Occipital lobe (tissue), 2 donors: ENCODE measurements around the gene TKT. TPM values are rescaled to one million over a fixed set of nuclear protein-coding genes. Genes with fewer than 3 reads are reported as not detected.

Experiments
- DNase-seq: peaks from one replicate; lab custom pipeline; 2025; lab: John Stamatoyannopoulos, UW
- total RNA-seq: library from RNA; depleted of rRNA; stranded (reverse); fragments of >200 nt; gene quantifications from one replicate; pipeline ENCODE4 v1.2.3, GENCODE V29; 2014

Gene TKT
- total RNA-seq, 1 donor from 2014 or later = 157 TPM

DNA sequence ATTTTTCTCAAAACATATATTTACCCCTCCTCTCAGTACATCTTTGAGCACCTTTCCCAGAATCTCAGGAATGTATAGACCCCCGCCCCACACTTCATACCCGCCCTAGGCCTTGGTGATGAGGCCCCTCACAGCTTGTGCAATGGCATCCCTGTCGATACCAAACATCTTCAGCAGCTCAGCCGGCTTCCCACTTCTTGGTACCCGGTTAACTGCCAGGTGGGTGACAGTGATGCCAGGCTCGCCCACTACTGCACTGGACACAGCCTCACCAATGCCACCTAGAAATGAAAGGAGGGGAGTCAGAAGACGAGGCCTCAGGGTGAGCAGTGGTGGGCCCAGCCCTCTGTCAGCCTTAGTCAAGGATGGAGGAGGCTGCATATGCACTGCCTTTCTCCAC lies 30.2 kb downstream of the TKT start:
- DNase-seq = no peak

DNA sequence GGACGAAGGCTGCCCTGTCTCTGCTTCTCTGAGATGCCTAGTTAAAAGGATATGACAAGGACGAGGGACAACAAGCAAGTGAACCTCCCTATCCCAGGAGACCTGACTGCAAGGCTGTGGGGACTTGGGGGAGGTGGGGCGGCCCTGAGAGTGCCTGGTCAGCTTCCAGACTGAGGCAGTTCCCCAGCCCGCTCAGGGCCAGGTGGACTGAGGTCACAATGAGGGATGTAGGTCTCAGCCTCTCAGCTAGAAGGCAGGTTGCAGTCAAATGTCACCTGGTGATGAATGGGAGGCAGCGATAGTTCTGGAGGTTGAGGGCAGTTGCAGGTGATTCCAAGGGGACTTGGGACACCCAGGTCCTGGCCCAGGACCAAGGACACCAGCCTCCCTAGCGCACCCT lies 30.6 kb downstream of the TKT start:
- no peak for DNase-seq

DNA sequence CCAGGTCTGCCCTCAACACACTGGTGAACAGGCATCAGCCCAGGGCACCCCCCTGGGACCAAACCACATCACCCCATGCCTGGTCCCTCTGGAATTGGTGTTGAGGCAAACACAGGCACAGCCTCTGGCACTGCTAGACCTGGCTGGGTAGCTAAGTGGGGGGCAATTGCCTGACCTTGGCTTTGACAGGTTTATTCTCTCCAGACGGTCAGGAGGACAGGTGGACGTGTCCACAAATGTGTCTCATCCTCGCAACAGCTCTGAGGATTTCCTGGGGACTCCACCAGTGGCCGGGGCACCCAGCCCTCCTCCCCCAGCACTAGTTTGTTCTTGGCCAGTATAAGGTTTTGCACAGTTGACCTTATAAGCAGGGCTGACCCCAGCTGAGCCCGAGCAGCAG lies 31.3 kb downstream of the TKT start:
- no peak for DNase-seq

DNA sequence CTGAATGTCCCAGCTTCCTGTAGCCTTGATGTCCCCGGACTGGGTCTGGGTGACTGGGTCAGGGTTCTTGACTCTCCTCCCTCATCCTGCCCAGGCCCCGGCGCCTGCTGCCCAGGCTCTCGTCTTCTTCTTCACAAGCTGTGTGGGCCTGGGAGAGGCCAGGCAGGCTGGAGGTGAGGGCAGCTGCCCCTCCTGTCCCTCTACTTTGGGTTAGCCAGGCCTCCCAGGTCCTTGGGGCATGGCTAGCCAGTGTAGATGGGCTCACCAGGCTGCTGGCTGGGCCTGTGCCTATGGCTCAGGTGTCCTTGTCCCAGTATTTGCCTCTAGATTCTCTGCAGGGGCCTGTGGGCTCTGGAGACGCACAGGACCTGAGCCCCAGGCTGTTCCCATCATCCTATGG lies 31.8 kb downstream of the TKT start:
- DNase-seq = no peak

DNA sequence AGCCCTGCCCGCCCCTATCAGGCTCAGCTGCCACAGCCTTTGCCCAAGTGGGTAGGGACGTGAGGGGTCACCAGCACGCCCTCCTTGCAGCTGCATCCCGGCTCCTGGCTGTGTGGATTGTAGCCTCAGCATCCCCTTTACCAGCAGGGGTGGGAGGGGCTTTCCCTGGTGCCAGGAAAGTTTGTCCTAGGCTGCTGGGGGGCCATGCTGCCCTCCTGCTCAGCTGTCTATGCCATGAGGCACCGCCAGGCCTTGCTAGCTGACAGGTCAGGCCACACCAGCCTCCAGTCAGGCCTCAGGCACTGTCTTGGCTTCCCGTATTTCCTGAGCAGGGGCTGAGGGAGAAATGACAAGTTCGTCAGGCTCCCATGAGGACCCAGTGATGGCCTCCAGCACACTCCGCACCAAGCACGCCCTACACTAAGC lies 32.3 kb downstream of the TKT start:
- DNase-seq = no peak

DNA sequence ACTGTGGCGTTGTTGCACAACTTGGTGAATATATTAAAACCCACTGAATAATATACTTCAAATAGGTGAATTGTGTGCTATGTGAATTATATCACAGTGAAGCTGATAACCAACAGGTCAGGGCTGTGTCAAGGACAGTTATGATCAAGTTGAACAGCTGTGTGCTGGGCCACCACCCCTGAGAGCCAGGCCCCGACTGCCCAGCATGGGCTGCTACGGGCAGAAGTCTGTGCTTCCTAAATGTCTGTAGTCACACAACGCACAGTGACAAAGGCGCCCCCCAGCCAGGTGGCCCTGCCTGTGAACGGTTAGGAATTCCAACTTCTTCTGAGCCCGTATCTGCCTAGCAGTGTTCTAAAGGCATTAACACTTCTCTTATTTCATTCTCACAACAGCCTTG lies 32.8 kb downstream of the TKT start:
- DNase-seq = no peak

DNA sequence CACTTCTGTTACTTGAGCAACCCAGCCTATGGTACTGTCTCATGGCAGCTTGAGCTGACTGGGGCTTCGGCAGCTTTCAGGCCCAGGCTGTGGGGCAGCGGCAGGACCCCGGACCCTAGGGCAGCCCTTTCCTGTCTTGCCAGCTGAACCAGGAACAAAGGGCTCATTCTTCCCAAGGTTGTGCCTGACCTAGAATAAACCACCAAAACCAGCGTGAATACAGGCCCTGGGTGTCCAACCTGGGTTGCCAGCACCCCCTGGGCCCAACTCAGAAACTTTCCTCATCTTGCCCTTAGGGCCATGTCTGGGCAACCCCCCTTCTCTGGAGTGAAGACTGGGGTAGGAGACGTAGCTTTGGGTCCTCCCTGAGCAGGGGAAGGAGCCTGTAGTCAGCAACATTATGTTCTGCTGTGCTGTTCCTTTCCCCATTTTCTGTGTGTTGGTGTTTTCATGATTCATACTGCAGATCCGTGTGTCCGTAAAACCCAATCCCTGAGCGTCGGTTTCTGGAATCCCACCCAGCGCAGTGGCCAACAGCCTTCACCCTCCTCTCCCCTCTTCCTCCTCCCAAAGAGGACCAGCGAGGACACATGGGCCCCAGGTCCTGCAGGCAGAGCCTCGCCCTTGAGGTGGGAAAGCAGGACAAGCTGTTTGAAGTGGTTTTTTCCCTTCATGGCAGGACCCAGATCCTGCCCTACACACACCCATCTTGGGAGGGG lies 33.5 kb downstream of the TKT start:
- no peak for DNase-seq

DNA sequence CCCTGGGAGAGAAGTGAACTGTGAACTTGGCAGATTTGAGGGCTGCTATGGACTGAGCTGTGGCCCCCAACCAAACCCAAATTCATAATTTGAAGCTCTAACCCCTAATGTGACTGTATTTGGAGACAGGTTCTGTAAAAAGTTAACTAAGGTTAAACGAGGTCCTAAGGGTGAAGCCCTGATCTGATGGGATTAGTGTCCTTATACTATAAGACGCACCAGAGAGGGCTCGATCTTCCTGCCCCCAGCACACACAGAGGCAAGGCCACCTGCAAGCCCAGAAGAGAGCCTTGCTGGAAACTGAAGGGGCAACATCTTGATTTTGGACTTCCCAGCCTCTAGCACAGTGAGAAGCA lies 34.0 kb downstream of the TKT start:
- DNase-seq = no peak

DNA sequence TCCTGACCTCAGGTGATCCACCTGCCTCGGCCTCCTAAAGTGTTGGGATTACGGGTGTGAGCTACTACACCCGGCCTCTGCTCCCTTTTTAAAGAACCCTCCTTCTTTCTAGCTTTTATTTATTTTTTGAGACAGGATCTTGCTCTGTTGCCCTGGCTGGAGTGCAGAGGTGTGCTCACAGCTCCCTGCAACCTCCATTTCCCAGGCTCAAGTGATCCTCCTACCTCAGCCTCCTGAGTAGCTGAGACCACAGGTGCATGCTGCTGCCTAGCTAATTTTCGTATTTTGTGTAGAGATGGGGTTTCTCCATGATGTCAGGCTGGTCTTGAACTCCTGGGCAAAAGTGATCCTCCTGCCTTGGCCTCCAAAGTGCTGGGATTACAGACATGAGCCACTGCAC lies 34.5 kb downstream of the TKT start:
- no peak for DNase-seq

DNA sequence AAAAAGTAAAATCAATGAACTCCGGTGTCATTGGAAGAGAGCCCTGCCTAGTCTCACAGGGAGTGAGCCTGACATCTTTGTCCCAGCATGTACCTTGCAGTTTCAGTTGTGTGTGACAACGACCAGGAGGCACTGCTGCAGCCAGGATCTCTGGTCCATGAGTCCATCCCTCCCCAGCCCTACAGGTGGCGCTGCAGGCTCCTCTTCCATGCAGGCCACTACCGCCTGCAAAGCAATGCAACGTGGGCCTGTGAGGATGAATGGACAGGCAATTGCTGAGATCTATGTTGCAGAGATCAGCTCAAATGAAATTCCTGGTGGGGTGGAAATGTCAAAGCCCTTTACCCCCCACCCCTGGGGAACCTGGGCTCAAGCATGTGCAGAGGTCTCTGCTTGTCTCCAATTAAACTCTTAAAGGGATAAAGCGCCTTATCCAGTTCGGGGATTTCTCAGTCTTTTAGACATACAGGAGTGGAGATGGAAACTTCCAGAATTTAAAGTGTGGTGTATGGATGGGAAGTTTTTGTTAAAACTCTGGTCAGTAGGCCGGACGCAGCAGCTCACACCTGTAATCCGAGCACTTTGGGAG lies 35.8 kb downstream of the TKT start:
- peak; percentile 61 for DNase-seq

DNA sequence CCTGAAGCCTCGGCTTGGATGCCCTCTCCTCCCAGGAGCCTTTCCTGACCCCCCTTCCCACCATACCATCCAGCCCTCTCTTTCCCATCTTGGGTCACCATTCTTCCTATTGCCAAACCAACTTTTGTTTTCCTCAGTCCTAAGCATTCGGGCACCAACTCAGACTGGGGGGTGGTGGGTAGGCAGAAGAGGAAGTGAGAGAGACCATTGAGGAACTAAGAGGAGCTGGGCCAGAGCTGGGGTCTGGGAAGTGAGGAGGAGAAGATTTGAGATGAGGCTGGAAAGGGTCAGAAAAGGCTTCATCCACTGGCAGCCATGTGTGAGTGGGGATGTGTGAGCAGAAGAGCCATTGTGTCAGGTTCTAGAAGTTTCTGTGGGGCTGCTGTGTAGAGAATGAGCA lies 37.7 kb downstream of the TKT start:
- no peak for DNase-seq

DNA sequence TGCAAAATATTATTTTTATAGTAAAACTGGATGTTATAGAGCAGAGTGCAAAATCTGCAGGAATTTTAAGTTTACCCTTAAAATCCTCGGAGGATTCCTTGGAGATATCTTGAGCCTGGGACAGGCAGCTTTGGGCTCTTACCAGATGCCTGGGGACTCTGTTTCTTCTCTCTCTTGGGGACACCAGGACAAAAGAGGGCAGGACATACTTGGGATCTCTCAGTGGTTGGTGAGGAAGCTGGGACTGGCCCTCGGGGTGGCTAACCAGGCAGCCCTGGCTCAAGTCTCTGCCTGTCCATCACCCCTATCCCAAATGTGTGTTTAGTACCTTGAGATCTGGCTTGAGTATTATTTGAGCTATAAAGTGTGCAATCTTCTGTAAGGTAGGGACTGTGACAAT lies 38.6 kb downstream of the TKT start:
- no peak for DNase-seq

DNA sequence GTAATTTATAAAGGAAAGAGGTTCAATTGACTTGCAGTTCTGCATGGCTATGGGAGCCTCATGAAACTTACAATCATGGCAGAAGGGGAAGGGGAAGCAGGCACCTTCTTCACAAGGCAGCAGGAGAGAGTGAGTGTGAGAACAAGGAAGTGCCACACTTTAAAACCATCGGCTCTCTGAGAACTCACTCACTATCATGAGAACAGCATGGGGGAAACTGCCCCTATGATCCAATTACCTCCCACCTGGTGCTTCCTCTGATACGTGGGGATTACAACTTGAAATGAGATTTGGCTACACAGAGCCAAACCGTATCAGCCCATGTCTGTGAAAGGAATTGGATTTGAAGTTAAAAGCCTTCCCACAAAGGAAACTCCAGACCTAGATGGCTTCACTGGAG lies 39.1 kb downstream of the TKT start:
- DNase-seq = no peak

DNA sequence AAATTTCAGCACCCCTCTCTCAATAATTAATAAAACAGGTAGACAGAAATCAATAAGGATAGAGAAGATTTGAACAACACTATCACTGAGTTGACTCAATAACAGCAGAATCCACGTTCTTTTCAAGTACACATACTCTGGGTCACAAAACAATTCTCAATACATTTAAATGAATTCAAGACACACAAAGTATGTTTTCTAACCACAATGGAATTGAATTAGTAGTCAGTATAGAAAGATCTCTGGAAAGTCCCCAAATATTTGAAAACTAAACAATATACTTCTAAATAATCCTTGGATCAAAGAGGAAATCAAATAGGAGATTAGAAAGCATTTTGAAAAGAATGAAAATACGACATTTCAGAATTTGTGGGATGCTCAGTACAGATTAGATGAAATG lies 40.0 kb downstream of the TKT start:
- no peak for DNase-seq

DNA sequence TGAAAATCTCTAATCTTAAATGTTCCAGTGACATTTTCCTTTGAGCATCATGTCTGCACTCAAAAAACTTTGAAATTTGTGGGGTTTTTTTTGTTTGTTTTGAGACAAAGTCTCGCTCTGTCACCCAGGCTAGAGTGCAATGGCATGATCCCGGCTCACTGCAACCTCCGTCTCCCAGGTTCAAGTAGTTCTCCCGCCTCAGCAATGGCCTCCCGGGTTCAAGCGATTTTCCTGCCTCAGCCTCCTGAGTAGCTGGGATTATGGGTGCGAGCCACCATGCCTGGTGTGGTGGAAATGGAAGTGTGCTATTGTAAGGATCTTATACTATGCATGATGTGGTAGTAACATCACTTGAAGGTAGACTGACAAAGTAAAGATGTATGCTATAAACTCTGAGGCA lies 42.5 kb downstream of the TKT start:
- DNase-seq = no peak

DNA sequence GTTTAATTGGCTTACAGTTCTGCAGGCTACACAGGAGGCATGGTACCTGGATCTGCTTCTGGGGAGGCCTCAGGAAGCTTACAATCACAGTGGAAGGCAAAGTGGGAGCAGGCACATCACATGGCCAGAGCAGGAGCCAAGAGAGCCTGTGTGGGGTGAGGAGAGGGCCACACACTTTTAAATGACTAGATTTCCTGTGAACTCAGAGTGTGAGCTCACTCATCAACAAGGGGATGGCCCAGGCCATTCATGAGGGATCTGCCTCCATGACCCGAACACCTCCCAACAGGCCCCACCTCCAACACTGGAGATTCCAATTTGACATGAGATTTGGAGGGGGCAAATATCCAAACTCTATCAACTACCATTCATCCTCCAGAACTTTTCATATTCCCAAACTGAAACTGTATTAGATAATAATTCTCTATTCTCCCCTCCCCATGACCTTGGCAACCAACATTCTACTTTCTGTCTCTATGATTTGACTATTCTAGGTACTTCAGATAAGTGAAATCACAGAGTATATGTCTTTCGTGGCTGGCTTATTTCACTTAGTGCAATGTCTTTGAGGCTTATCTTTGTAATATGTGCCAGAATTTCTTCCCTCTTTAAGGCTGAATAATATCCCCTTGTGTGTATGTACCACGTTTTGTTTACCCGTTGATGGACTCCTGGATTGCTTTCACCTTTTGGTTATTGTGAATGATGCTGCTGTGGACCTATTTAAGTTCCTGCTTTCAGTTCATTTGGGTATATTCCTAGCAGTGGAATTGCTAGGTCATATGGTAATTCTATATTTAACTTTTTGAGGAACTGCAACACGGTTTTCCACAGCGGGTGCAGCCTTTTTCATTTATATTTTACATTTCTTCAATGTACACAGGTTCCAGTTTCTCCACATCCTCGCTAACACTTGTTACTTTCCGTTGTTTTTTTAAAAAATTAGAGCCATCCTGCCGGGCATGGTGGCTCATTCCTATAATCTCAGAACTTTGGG lies 43.8 kb downstream of the TKT start:
- DNase-seq = no peak

DNA sequence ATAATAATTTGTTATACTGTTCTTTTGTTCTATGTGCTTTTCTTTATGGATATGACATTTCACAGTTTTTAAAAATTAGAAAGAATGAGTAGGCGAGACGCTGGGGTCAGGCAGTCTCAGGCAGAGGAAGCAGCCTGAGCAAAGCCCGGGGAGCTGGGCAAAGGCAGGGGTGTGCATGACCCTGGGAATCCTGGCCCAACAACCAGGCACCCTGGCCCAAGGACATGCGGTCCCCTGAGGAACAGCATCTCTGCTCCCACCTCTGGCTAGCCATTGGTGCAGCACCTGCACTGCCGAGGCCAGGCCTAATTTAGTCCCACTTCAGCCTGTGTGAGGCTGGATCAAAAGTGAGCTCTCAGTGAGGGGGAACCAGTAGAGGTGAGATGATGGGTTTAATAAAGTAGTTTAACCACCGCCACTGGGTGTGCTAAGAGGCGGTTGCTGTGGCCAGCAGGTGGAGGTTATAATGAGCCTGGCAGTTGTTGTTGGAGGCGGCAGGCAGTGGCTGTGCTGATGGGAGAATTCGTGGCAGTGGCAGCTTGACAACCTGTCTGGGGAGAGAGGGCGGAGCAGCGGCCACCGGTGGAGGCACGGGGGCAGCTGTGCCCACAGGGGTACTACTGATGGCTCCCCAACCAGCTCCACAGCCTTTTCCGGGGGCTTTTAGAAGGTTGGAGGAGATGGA lies 53.3 kb downstream of the TKT start:
- no peak for DNase-seq

DNA sequence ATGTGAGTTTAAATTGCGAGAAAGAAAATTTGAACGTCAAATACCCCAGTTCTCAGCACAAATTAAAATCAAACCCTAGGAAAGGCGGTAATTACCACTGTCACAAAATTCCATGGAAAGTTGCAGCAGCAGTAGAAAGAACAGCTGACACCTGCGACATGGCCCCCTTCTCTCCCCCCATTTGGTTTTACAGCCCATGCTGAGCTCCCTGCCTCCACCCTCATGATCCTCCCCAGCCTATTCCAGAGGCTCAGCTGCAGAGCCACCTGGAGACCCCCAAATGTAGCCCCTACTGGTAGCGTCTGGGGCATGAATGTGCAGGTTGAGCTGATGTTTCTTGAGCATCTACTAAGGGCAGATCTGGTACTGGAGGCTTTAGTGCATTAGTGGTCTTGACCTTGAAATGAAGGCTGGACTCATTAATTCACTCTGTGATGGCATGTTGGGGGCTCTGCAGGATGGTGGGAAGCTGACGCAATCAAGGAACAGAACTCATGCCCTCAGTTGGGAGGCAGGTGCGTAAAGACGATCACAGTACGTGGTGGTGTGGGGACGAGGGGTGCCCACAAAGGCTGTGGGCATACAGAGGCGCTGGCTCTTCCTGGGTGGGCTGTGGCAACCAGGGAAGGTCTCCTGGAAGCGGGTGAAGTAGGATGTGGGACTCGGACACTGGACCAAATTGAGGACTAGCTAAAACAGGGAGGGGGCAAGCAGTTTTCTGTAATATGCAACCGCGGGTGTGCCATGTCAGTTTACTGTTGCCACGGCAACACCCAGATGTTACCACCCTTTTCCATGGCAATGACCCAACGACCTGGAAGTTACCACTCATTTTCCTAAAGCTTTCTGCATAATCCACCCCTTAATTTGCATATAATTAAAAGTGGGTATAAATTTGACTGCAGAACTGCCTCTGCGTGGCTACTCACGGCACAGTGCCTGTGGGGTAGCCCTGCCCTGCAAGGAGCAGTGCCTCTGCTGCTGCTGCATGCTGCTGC lies 55.0 kb downstream of the TKT start:
- no peak for DNase-seq

DNA sequence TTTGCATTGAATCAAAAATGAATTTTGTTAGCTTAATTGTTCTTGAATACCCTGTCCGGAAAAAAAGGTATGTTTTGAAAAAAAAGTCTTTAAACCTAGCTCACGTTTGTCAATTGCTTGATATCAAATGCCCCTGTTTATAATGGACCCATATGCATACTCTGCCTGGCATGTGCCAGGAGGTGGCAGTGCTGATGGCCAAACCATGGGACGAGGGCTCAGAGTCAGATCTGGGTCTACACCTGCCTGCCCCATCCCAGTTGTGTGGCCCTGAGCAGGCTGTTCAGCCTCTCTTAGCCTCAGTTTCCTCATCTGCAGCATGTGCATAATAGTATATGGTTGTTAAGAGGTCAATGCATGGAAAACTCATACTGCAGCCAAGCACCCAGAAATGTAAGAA lies 56.0 kb downstream of the TKT start:
- no peak for DNase-seq

DNA sequence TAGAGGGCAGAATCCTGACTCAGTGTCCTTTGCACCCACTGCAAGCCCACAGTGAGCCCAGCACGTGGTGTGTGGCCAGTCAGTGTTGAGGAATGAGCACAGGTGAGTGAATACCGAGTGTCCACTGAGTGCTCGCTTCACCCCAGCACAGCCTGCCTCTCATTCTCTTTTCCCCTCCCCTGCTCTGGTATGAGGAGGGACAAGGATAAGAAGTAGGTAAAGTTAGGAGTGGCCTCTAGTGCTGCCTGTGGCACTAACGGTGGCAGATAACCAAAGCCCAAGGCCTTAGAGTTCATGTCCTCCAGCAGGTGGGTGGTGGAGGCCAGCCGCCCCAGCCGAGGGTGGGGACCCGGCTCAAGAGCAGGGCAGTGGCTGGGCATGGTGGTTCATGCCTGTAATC lies 56.8 kb downstream of the TKT start:
- no peak for DNase-seq
